Adipose tissue (tissue), 3 donors: Measurements from ENCODE around the gene LMNB1. TPM values are rescaled to one million over a fixed set of nuclear protein-coding genes. Genes with fewer than 3 reads are reported as not detected.

Experiments used
- H3K27ac ChIP-seq: one replicate; pipeline ENCODE4 v1.5.1; 2013; ENCODE audit warnings: low read depth, low read length
- WGBS, 3 donors: extraction: QIAGEN DNeasy Blood & Tissue Kit; methylation state at CpG; one replicate each; pipeline ENCODE4 v1.1.7; 2013; 5-methylcytosine and 5-hydroxymethylcytosine counted together
- polyA plus RNA-seq, 3 donors: library from polyadenylated mRNA; stranded (reverse); fragments of 200-250 nt; gene quantifications; one replicate each; pipeline ENCODE4 v1.2.3, GENCODE V29; 2013
- donor health status: healthy with polysubstance abuse.
- donor health status: Bipolar disorder and iron deficiency.
- donor health status: healthy.

LMNB1 gene
- polyA plus RNA-seq, 3 donors = 2.2 to 13.6 (median 11.3) TPM

- no peak overlapping the region for H3K27ac ChIP-seq
- 7 to 51% (median 10%) methylated on average over 22 of the region's 22 CpGs for WGBS, 3 donors
These were observed 92.1 kb downstream of the LMNB1 start for GRCh38 chr5:126869005-126869451.

GRCh38 chr5:126871441-126871840 lies 94.5 kb downstream of the LMNB1 start:
- H3K27ac ChIP-seq = no peak overlapping the region
- WGBS, 3 donors = 85 to 97% (median 91%) methylated on average over 6 of the region's 6 CpGs

GRCh38 chr5:126872561-126873354 lies 95.8 kb downstream of the LMNB1 start:
- 84 to 88% (median 88%) methylated on average over 11 of the region's 11 CpGs for WGBS, 3 donors
- no peak overlapping the region for H3K27ac ChIP-seq

- WGBS, 3 donors = 55 to 85% (median 82%) methylated on average over 13 of the region's 13 CpGs
- no peak overlapping the region for H3K27ac ChIP-seq
These were observed 98.4 kb downstream of the LMNB1 start for GRCh38 chr5:126875303-126875785.

GRCh38 chr5:126877602-126878001 lies 100.7 kb downstream of the LMNB1 start:
- WGBS, 3 donors = 83 to 89% (median 84%) methylated on average over 7 of the region's 7 CpGs
- no peak overlapping the region for H3K27ac ChIP-seq

GRCh38 chr5:126878085-126878484 lies 101.1 kb downstream of the LMNB1 start:
- 88 to 93% (median 90%) methylated on average over 13 of the region's 13 CpGs for WGBS, 3 donors
- H3K27ac ChIP-seq = no peak overlapping the region

GRCh38 chr5:126878634-126879033 lies 101.7 kb downstream of the LMNB1 start:
- no peak overlapping the region for H3K27ac ChIP-seq
- 72 to 91% (median 80%) methylated on average over 4 of the region's 4 CpGs for WGBS, 3 donors

GRCh38 chr5:126881821-126882600 lies 105.1 kb downstream of the LMNB1 start:
- no peak overlapping the region for H3K27ac ChIP-seq
- 81 to 88% (median 88%) methylated on average over 5 of the region's 5 CpGs for WGBS, 3 donors

GRCh38 chr5:126883564-126884245 lies 106.8 kb downstream of the LMNB1 start:
- WGBS, 3 donors = 29 to 68% (median 67%) methylated on average over 2 of the region's 2 CpGs
- no peak overlapping the region for H3K27ac ChIP-seq

- H3K27ac ChIP-seq = no peak overlapping the region
- WGBS, 3 donors = 51 to 52% (median 52%) methylated on average over 5 of the region's 5 CpGs
These were observed 107.4 kb downstream of the LMNB1 start for GRCh38 chr5:126884269-126884819.

Other genes with a start within 250 kb of the LMNB1 start
- 10 to 100 TPM; 19.2 to 49.0 (median 39.5) TPM for gene ALDH7A1, start 181.9 kb upstream of the LMNB1 start, polyA plus RNA-seq
- 10 to 100 TPM; 10.4 to 25.8 (median 18.1) TPM for gene PHAX, start 176.2 kb upstream of the LMNB1 start, polyA plus RNA-seq